Endothelial cell of coronary artery (primary cell): ENCODE data around the gene TENT4B. TPM values are rescaled to one million over a fixed set of nuclear protein-coding genes. Genes with fewer than 3 reads are reported as not detected.

Experiments
- total RNA-seq: library from RNA; depleted of rRNA; stranded (reverse); fragments of >200 nt; gene quantifications from 2 replicates; pipeline ENCODE4 v1.2.3, GENCODE V29; 2014

The TENT4B gene
- total RNA-seq: 8.5 and 9.6 TPM in 2 replicates

DNA sequence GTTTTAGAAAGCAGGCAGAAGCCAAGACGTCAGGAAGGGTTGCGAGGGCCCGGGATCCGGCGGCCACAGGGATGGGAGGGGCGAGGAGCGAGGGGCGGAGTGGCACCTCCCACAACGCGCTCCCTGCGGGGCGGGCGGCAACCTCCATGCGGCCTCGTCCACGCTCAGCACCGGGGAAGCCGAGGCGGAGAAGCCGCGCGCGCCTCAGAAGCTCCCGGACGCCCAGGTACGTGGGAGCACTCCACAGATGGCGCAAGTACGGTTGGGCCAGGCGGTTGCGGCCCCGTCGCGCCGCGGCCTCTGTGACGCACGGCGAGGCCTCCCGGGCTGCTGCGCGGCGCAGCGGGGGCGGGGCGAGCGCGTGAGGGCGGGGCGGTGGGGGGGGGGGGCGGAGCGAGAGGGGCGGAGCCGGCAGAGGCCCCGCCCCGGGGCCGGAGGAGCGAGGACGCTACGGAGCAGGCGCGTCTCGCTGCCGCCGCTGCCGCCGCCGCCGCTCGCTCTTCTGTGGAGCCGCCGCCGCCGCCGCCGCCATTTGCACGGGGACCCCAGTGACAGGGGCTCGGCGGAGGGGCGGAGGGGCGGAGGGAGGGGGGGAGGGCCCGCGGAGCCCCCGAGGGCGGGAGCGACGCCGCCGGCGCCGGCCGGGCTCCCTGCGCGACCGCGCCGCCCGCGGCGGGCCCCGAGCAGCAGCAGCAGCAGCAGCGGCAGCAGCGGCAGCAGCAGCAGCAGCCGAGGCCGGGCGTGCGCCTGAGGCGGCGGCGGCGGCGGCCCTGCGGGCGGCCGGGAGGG lies at the start of gene TENT4B:
Gene TENT4B (plus strand): TSS at position 500 of the 789 bp plus-strand sequence. CDS start 316 bp downstream, outside the sequence.

DNA sequence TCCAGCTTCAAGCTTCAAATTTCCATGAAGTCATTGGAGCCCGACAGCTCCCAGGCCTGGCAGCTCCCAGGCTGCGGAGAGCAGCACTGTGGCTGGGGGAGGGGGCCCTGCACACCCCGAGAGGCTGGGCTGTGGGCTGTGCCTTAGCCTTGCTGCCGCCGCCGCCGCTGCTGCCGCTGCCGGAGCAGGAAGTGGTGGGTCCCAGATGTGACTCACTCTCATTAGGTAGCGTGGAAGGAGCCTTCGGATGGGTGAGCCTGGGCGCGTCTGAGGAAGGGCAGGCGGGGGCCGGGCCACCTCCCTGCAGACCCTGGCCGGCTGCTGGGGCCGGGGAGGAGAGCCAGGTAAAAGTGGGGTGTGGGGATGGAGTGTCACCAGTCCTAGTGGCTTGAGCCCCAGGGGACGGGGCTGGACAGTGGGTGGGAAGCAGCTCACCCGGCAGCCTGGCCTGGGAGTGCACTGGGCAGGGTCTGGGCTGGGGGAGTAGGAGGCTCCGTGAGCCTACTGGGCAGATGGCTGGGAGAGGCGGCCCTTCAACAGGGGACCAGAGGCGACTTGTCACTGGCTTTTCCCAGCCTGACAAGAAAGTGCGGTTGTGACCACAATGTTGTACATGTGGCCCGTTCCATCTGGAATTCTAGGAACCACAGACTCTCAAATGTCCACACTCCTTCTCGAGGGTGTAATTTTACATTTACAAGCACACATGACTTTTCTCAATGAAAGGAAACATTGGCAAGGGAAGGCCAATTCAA lies 113.4 kb downstream of the TENT4B start, which contains the start of gene ADCY7:
Gene ADCY7 (plus strand): TSS at position 215 of the 755 bp plus-strand sequence. CDS start 21,629 bp downstream, outside the sequence.

Other genes starting within 250 kb of the TENT4B start
- gene CNEP1R1, start 128.1 kb upstream of the TENT4B start, total RNA-seq: 23.9 and 24.3 TPM in 2 replicates
- 25.8 and 25.9 TPM in 2 replicates for gene HEATR3, start 87.3 kb upstream of the TENT4B start, total RNA-seq
- gene ADCY7, start 113.2 kb downstream of the TENT4B start, total RNA-seq: 8.3 and 43.4 TPM in 2 replicates
- 42.4 and 46.3 TPM in 2 replicates for gene BRD7, start 215.7 kb downstream of the TENT4B start, total RNA-seq